Subcutaneous adipose tissue (tissue), 4 donors: ENCODE data around the gene VSTM2L. TPM values are rescaled to one million over a fixed set of nuclear protein-coding genes. Genes with fewer than 3 reads are reported as not detected.

Experiments
- CTCF ChIP-seq: fragments of 450-650 bp; IDR thresholded peaks from one replicate; pipeline ENCODE4 v1.5.1; 2016; ENCODE audit warnings: low read depth, mild to moderate bottlenecking, control low read depth, antibody characterized with exemption, moderate library complexity
- total RNA-seq, 4 donors: library from RNA; depleted of rRNA; stranded (reverse); fragments of >200 nt; gene quantifications; one replicate each; pipeline ENCODE4 v1.1.0, GENCODE V29; 2016

VSTM2L gene
- total RNA-seq, 4 donors from 2014 or later: 1.1 to 1.9 TPM; not detected in 2

GRCh38 chr20:37969949-37970855, 67.3 kb downstream of the VSTM2L start:
- no peak for TF ChIP-seq CTCF

GRCh38 chr20:37970856-37971245, 67.9 kb downstream of the VSTM2L start:
- TF ChIP-seq CTCF: no peak

GRCh38 chr20:37971561-37972127, 68.7 kb downstream of the VSTM2L start:
- TF ChIP-seq CTCF: no peak

GRCh38 chr20:37972256-37973058, 69.5 kb downstream of the VSTM2L start:
- no peak for TF ChIP-seq CTCF

- TF ChIP-seq CTCF: no peak
Observed at GRCh38 chr20:37973059-37973910, 70.4 kb downstream of the VSTM2L start.

GRCh38 chr20:37976887-37977286, 74.0 kb downstream of the VSTM2L start:
- no peak for TF ChIP-seq CTCF
